Stomach smooth muscle (tissue), 2 donors: ENCODE results near the gene ARHGEF38.
"Not testable (repeated sequence)": the region's sequence is repeated elsewhere in the genome, so short reads cannot be mapped to it uniquely, and the experiment has no call there.

Experiments used
- H3K27ac ChIP-seq: one replicate; pipeline ENCODE4 v1.7.0; 2013; ENCODE audit warnings: mild to moderate bottlenecking, low read length, inconsistent platforms
- H3K27me3 ChIP-seq, 2 donors: one replicate each; pipeline ENCODE4 v1.7.0; 2013; ENCODE audit warnings: low read length in 2 of 2; ENCODE audit not compliant: insufficient read depth in 2 of 2, control insufficient read depth in 1 of 2
- H3K36me3 ChIP-seq, 2 donors: one replicate each; pipeline ENCODE4 v1.7.0; 2013; ENCODE audit warnings: low read length in 2 of 2; ENCODE audit not compliant: control insufficient read depth in 2 of 2, insufficient read depth in 2 of 2
- H3K4me1 ChIP-seq: one replicate; pipeline ENCODE4 v1.7.0; 2013; ENCODE audit warnings: low read length; ENCODE audit not compliant: control insufficient read depth, insufficient read depth
- H3K4me3 ChIP-seq, 2 donors: one replicate each; pipeline ENCODE4 v1.7.0; 2013; ENCODE audit warnings: low read length in 2 of 2
- H3K9ac ChIP-seq, 2 donors: one replicate each; pipeline ENCODE4 v1.7.0; 2013; ENCODE audit warnings: low read length in 2 of 2, mild to moderate bottlenecking in 1 of 2
- H3K9me3 ChIP-seq, 2 donors: one replicate each; pipeline ENCODE4 v1.7.0; 2013; ENCODE audit warnings: low read length in 2 of 2; ENCODE audit not compliant: control insufficient read depth in 2 of 2
- donor health status: healthy.
- donor health status: Pancreatic carcinoma.

The ARHGEF38 gene

GRCh38 chr4:105679186-105679585, 126.8 kb downstream of the ARHGEF38 start:
- no peaks in the 10 kb centered on the region for H3K4me1 ChIP-seq
- H3K9ac ChIP-seq = no peak overlapping the region
- no peak overlapping the region for H3K27ac ChIP-seq
- H3K4me3 ChIP-seq = no peak overlapping the region
- no peaks in the 10 kb centered on the region for H3K9me3 ChIP-seq
- peaks cover 4 to 8% of the 10 kb centered on the region in 2 donors for H3K36me3 ChIP-seq
- no peaks in the 10 kb centered on the region for H3K27me3 ChIP-seq

GRCh38 chr4:105683038-105683437, 130.6 kb downstream of the ARHGEF38 start:
- Histone ChIP-seq H3K9me3 (no peaks in the 10 kb centered on the region), H3K27ac (no peak overlapping the region), H3K4me3 (no peak overlapping the region), H3K9ac (no peak overlapping the region), H3K4me1 (no peaks in the 10 kb centered on the region), H3K27me3 (no peaks in the 10 kb centered on the region), H3K36me3 (peaks cover 4 to 9% of the 10 kb centered on the region in 2 donors)

GRCh38 chr4:105686571-105686970, 134.2 kb downstream of the ARHGEF38 start:
- no peak overlapping the region for H3K4me3 ChIP-seq
- H3K27me3 ChIP-seq = no peaks in the 10 kb centered on the region
- peaks cover 15 to 19% of the 10 kb centered on the region in 2 donors for H3K36me3 ChIP-seq
- no peak overlapping the region for H3K9ac ChIP-seq
- H3K4me1 ChIP-seq = no peaks in the 10 kb centered on the region
- H3K27ac ChIP-seq = no peak overlapping the region
- no peaks in the 10 kb centered on the region for H3K9me3 ChIP-seq

GRCh38 chr4:105694812-105695211, 142.4 kb downstream of the ARHGEF38 start:
- not testable (repeated sequence) for H3K27me3 ChIP-seq, H3K9me3 ChIP-seq, H3K27ac ChIP-seq, H3K4me3 ChIP-seq, H3K4me1 ChIP-seq, H3K9ac ChIP-seq
- peaks cover 9 to 28% of the 10 kb centered on the region in 2 donors for H3K36me3 ChIP-seq

- not testable (repeated sequence) for H3K27ac ChIP-seq, H3K27me3 ChIP-seq, H3K9ac ChIP-seq, H3K4me1 ChIP-seq, H3K9me3 ChIP-seq, H3K4me3 ChIP-seq
- peaks cover 9 to 28% of the 10 kb centered on the region in 2 donors for H3K36me3 ChIP-seq
These were observed 143.4 kb downstream of the ARHGEF38 start for GRCh38 chr4:105695832-105696231.

- Histone ChIP-seq H3K4me1 (no peaks in the 10 kb centered on the region), H3K9me3 (no peaks in the 10 kb centered on the region), H3K9ac (no peak overlapping the region), H3K27ac (no peak overlapping the region), H3K27me3 (no peaks in the 10 kb centered on the region), H3K4me3 (no peak overlapping the region), H3K36me3 (peaks cover 3 to 16% of the 10 kb centered on the region in 2 donors)
These were observed 146.2 kb downstream of the ARHGEF38 start for GRCh38 chr4:105698607-105699006.

- Histone ChIP-seq H3K9ac (peak overlapping the region; percentile 89 to 95), H3K36me3 (no peaks in the 10 kb centered on the region), H3K4me3 (peak overlapping the region; percentile 94 to 99), H3K27me3 (no peaks in the 10 kb centered on the region), H3K27ac (peak overlapping the region; percentile 56), H3K9me3 (no peaks in the 10 kb centered on the region), H3K4me1 (peaks cover 7% of the 10 kb centered on the region)
These were observed 155.4 kb downstream of the ARHGEF38 start for GRCh38 chr4:105707782-105708180.

GRCh38 chr4:105708181-105709080, 156.0 kb downstream of the ARHGEF38 start, which contains the start of the genes GSTCD and INTS12:
Gene GSTCD, plus strand, starts transcription at chr4:105708784. Its CDS starts 8,830 bp downstream, at chr4:105717614.
Gene INTS12, minus strand, starts transcription at chr4:105708689. Its CDS starts 8,684 bp downstream, at chr4:105700005.
- peaks cover 7% of the 10 kb centered on the region for H3K4me1 ChIP-seq
- no peaks in the 10 kb centered on the region for H3K27me3 ChIP-seq
- peak within 1 kb of the TSS; percentile 56 for H3K27ac ChIP-seq
- peak within 1 kb of the TSS; percentile 94 to 99 for H3K4me3 ChIP-seq
- peak within 1 kb of the TSS; percentile 89 to 95 for H3K9ac ChIP-seq
- H3K9me3 ChIP-seq = no peaks in the 10 kb centered on the region
- no peaks in the 10 kb centered on the region for H3K36me3 ChIP-seq

- Histone ChIP-seq H3K4me3 (peak overlapping the region; percentile 94 to 99), H3K27me3 (no peaks in the 10 kb centered on the region), H3K9ac (peak overlapping the region; percentile 89 to 95), H3K4me1 (peaks cover 7% of the 10 kb centered on the region), H3K9me3 (no peaks in the 10 kb centered on the region), H3K27ac (peak overlapping the region; percentile 56), H3K36me3 (no peaks in the 10 kb centered on the region)
These were observed 156.6 kb downstream of the ARHGEF38 start for GRCh38 chr4:105709081-105709450.

- Histone ChIP-seq H3K4me1 (peaks cover 7% of the 10 kb centered on the region), H3K27ac (no peak overlapping the region), H3K36me3 (no peaks in the 10 kb centered on the region)
These were observed 157.7 kb downstream of the ARHGEF38 start for GRCh38 chr4:105710012-105710600.

GRCh38 chr4:105710678-105711077, 158.3 kb downstream of the ARHGEF38 start:
- H3K9ac ChIP-seq = no peak overlapping the region
- H3K4me3 ChIP-seq = no peak overlapping the region
- no peak overlapping the region for H3K27ac ChIP-seq
- H3K9me3 ChIP-seq = no peaks in the 10 kb centered on the region
- H3K4me1 ChIP-seq = peaks cover 7% of the 10 kb centered on the region
- no peaks in the 10 kb centered on the region for H3K36me3 ChIP-seq
- no peaks in the 10 kb centered on the region for H3K27me3 ChIP-seq

More at GRCh38 chr4:105710012-105710600, 157.7 kb downstream of the ARHGEF38 start:
- Histone ChIP-seq H3K9me3 (no peaks in the 10 kb centered on the region), H3K9ac (no peak overlapping the region), H3K27me3 (no peaks in the 10 kb centered on the region), H3K4me3 (no peak overlapping the region)
